Measurements from ENCODE around the gene SOAT2.
"Not testable (repeated sequence)": the region's sequence is repeated elsewhere in the genome, so short reads cannot be mapped to it uniquely, and the experiment has no call there.

SOAT2 gene

GRCh38 chr12:53090105-53090504 lies 13.2 kb upstream of the SOAT2 start:
- no peak for DNase-seq

- no peak for DNase-seq
Measured at GRCh38 chr12:53090554-53090953, 12.7 kb upstream of the SOAT2 start.

- no peak for DNase-seq
Measured at GRCh38 chr12:53091756-53092155, 11.5 kb upstream of the SOAT2 start.

GRCh38 chr12:53093777-53094393 lies 9.4 kb upstream of the SOAT2 start:
- no peak for DNase-seq

- no peak for DNase-seq
Measured at GRCh38 chr12:53094394-53094787, 8.9 kb upstream of the SOAT2 start.

GRCh38 chr12:53094796-53095595 lies 8.3 kb upstream of the SOAT2 start:
- not testable (repeated sequence) for DNase-seq

GRCh38 chr12:53095596-53095895 lies 7.7 kb upstream of the SOAT2 start:
- not testable (repeated sequence) for DNase-seq

- no peak for DNase-seq
Measured at GRCh38 chr12:53096089-53096741, 7.1 kb upstream of the SOAT2 start.

- no peak for DNase-seq
Measured at GRCh38 chr12:53096759-53097158, 6.5 kb upstream of the SOAT2 start.

GRCh38 chr12:53097207-53097563 lies 6.1 kb upstream of the SOAT2 start:
- DNase-seq = no peak

- DNase-seq = peak; percentile 59
Measured at GRCh38 chr12:53097564-53098353, 5.5 kb upstream of the SOAT2 start, which contains the start of gene IGFBP6. Gene IGFBP6, plus strand, starts transcription at chr12:53097667. Its CDS starts 51 bp downstream, at chr12:53097718.

- no peak for DNase-seq
Measured at GRCh38 chr12:53098354-53098981, 4.8 kb upstream of the SOAT2 start.

GRCh38 chr12:53099071-53099882 lies 4.0 kb upstream of the SOAT2 start:
- peak; percentile 90 for DNase-seq

- no peak for DNase-seq
Measured at GRCh38 chr12:53100466-53101151, 2.7 kb upstream of the SOAT2 start.

GRCh38 chr12:53101266-53101665 lies 2.0 kb upstream of the SOAT2 start:
- DNase-seq = no peak

- no peak for DNase-seq
Measured at GRCh38 chr12:53101931-53102781, 1.1 kb upstream of the SOAT2 start.

- peak; percentile 32 for DNase-seq
Measured at GRCh38 chr12:53103860-53104305, 597 bp downstream of the SOAT2 start.

- DNase-seq = no peak
Measured at GRCh38 chr12:53105256-53105655, 2.0 kb downstream of the SOAT2 start.

GRCh38 chr12:53105712-53106439 lies 2.6 kb downstream of the SOAT2 start:
- no peak for DNase-seq

- no peak for DNase-seq
Measured at GRCh38 chr12:53107122-53107521, 3.8 kb downstream of the SOAT2 start.
